ENCODE results near the gene C6orf163. TPM values are rescaled to one million over a fixed set of nuclear protein-coding genes. Genes with fewer than 3 reads are reported as not detected.

Gene C6orf163
- total and polyA plus RNA-seq, 2 experiments from 2014 or later = 2.3 to 5.4 TPM

- TF ChIP-seq ZNF462 (CRISPR knock-in tag; IDR thresholded peaks at IDR 0.05) (no peak), NANOG (IDR thresholded peaks at IDR 0.05; ENCODE audit: borderline replicate concordance) (no peak), CREB1 (CRISPR knock-in tag; IDR thresholded peaks at IDR 0.05; ENCODE audit: low read depth) (no peak)
- TF ChIP-seq, protein P1, sequence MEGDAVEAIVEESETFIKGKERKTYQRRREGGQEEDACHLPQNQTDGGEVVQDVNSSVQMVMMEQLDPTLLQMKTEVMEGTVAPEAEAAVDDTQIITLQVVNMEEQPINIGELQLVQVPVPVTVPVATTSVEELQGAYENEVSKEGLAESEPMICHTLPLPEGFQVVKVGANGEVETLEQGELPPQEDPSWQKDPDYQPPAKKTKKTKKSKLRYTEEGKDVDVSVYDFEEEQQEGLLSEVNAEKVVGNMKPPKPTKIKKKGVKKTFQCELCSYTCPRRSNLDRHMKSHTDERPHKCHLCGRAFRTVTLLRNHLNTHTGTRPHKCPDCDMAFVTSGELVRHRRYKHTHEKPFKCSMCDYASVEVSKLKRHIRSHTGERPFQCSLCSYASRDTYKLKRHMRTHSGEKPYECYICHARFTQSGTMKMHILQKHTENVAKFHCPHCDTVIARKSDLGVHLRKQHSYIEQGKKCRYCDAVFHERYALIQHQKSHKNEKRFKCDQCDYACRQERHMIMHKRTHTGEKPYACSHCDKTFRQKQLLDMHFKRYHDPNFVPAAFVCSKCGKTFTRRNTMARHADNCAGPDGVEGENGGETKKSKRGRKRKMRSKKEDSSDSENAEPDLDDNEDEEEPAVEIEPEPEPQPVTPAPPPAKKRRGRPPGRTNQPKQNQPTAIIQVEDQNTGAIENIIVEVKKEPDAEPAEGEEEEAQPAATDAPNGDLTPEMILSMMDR (conservative IDR thresholded peaks at IDR 0.05; ENCODE audit: low read depth in 2 of 2) = no peak
Observed at GRCh38 chr6:87346700-87347099, 2.1 kb downstream of the C6orf163 start (continued).

DNA sequence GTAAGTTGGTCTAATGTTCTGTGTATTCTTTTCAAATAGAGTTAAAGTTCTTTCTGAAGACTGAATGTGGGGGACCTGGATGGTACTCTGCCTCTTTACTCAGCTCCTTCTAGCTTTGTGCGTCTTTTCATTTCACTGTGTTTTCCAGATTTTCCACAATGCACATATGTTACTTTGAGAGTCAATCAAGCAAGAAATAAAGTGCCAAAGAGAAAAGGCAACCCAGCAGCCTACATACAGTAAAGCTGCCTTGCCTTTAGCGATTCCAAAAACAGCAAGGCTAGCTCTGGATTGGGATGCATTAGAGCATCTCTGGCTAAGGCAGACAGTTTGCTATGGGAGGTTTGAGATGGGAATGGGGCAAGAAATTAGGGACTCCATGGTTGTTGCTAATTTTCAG lies 5.3 kb downstream of the C6orf163 start:
- H3K27me3 ChIP-seq (ENCODE audit: insufficient read depth) = no peaks in the 10 kb centered on the region
- no peaks in the 10 kb centered on the region; the same call in 1 of the 2 replicates for H3K9me2 ChIP-seq (ENCODE audit: insufficient read depth)
- no peaks in the 10 kb centered on the region for H3K4me1 Mint-ChIP-seq
- H3K4me1 ChIP-seq (ENCODE audit: insufficient read depth) = no peaks in the 10 kb centered on the region
- no peak for ATAC-seq
- no peak overlapping the region for H3K4me3 ChIP-seq
- no peak for DNase-seq (ENCODE audit: low spot score)
- no peaks in the 10 kb centered on the region for H3K36me3 Mint-ChIP-seq (ENCODE audit: low read depth)
- H3K36me3 ChIP-seq (ENCODE audit: insufficient read depth) = no peaks in the 10 kb centered on the region
- H3K9me3 Mint-ChIP-seq = no peaks in the 10 kb centered on the region
- H2AFZ ChIP-seq = no peak overlapping the region
- H3K27ac ChIP-seq (ENCODE audit: low read depth) = no peak overlapping the region
- H3K79me2 ChIP-seq (replicated peaks; ENCODE audit: insufficient read depth) = no peaks in the 10 kb centered on the region
- no peaks in the 10 kb centered on the region for H3F3A ChIP-seq (replicated peaks; ENCODE audit: low read depth)
- H4K20me1 ChIP-seq (replicated peaks; ENCODE audit: insufficient read depth) = no peaks in the 10 kb centered on the region
- H3K27me3 Mint-ChIP-seq (ENCODE audit: insufficient read depth, low read depth, poor library complexity) = peaks cover 2% of the 10 kb centered on the region
- no peak overlapping the region for H3K4me2 ChIP-seq
- H3K4me3 Mint-ChIP-seq = no peak overlapping the region
- no peak overlapping the region for H3K27ac Mint-ChIP-seq
- no peak for TF ChIP-seq CREB1 (CRISPR knock-in tag; IDR thresholded peaks at IDR 0.05; ENCODE audit: low read depth)
- TF ChIP-seq ZNF462 (CRISPR knock-in tag; IDR thresholded peaks at IDR 0.05) = no peak
- TF ChIP-seq EZH2phosphoT487 (IDR thresholded peaks at IDR 0.05; ENCODE audit: unreplicated experiment) = no peak
- no peak for TF ChIP-seq ZNF331 (CRISPR knock-in tag; IDR thresholded peaks at IDR 0.05; ENCODE audit: low read depth)

Measured in GM23338 (cell line).